Stimulated activated naive CD8-positive, alpha-beta T cell treated with anti-CD3 and anti-CD28 coated beads, Interleukin-15, Interleukin-2, amounts not matched to agents 100 ng/mL and 50 ng/mL, for 24 hours (primary cell): ENCODE results near the gene KIF3A.

Experiments used
- H3K27ac Mint-ChIP-seq: one replicate; pipeline ENCODE4 v1.8.0; 2021; ENCODE audit warnings: mild to moderate bottlenecking, mixed read lengths
- H3K27me3 Mint-ChIP-seq: one replicate; pipeline ENCODE4 v1.8.0; 2021; ENCODE audit warnings: mixed read lengths
- H3K36me3 Mint-ChIP-seq: one replicate; pipeline ENCODE4 v1.8.0; 2021; ENCODE audit warnings: low read depth, mixed read lengths
- H3K4me1 Mint-ChIP-seq: one replicate; pipeline ENCODE4 v1.8.0; 2021; ENCODE audit warnings: low read depth, mixed read lengths
- H3K4me3 Mint-ChIP-seq: one replicate; pipeline ENCODE4 v1.8.0; 2021; ENCODE audit warnings: mild to moderate bottlenecking, mixed read lengths
- H3K9me3 Mint-ChIP-seq: one replicate; pipeline ENCODE4 v1.8.0; 2021; ENCODE audit warnings: mixed read lengths

Gene KIF3A

GRCh38 chr5:132673939-132674630 lies 63.3 kb downstream of the KIF3A start, which contains the start of gene IL4:
TSS of gene IL4 (plus strand) at chr5:132673989. CDS start at chr5:132674051, 62 bp downstream.
- Mint-ChIP-seq H3K36me3 (no peaks in the 10 kb centered on the region), H3K4me1 (peaks cover 23% of the 10 kb centered on the region), H3K9me3 (no peaks in the 10 kb centered on the region), H3K27me3 (no peaks in the 10 kb centered on the region), H3K4me3 (peak within 1 kb of the TSS; percentile 5), H3K27ac (peak within 1 kb of the TSS; percentile 46)

- H3K27ac Mint-ChIP-seq: no peak overlapping the region
Measured at GRCh38 chr5:132673488-132673887, 63.9 kb downstream of the KIF3A start.

GRCh38 chr5:132671000-132671399 lies 66.3 kb downstream of the KIF3A start:
- H3K36me3 Mint-ChIP-seq: no peaks in the 10 kb centered on the region
- no peaks in the 10 kb centered on the region for H3K9me3 Mint-ChIP-seq
- no peak overlapping the region for H3K4me3 Mint-ChIP-seq
- no peaks in the 10 kb centered on the region for H3K27me3 Mint-ChIP-seq
- peaks cover 23% of the 10 kb centered on the region for H3K4me1 Mint-ChIP-seq
- H3K27ac Mint-ChIP-seq: no peak overlapping the region

More at GRCh38 chr5:132673488-132673887, 63.9 kb downstream of the KIF3A start:
- Mint-ChIP-seq H3K4me3 (no peak overlapping the region), H3K9me3 (no peaks in the 10 kb centered on the region), H3K27me3 (no peaks in the 10 kb centered on the region), H3K36me3 (no peaks in the 10 kb centered on the region), H3K4me1 (peaks cover 23% of the 10 kb centered on the region)

GRCh38 chr5:132669966-132670882 lies 67.1 kb downstream of the KIF3A start:
- no peaks in the 10 kb centered on the region for H3K9me3 Mint-ChIP-seq
- H3K27me3 Mint-ChIP-seq: no peaks in the 10 kb centered on the region
- H3K27ac Mint-ChIP-seq: no peak overlapping the region
- H3K36me3 Mint-ChIP-seq: no peaks in the 10 kb centered on the region
- no peak overlapping the region for H3K4me3 Mint-ChIP-seq
- H3K4me1 Mint-ChIP-seq: peaks cover 18% of the 10 kb centered on the region

GRCh38 chr5:132669455-132669820 lies 67.9 kb downstream of the KIF3A start:
- peaks cover 15% of the 10 kb centered on the region for H3K4me1 Mint-ChIP-seq
- H3K4me3 Mint-ChIP-seq: no peak overlapping the region
- H3K9me3 Mint-ChIP-seq: no peaks in the 10 kb centered on the region
- no peaks in the 10 kb centered on the region for H3K36me3 Mint-ChIP-seq
- no peaks in the 10 kb centered on the region for H3K27me3 Mint-ChIP-seq
- no peak overlapping the region for H3K27ac Mint-ChIP-seq

GRCh38 chr5:132668706-132669454 lies 68.5 kb downstream of the KIF3A start:
- Mint-ChIP-seq H3K36me3 (no peaks in the 10 kb centered on the region), H3K27me3 (no peaks in the 10 kb centered on the region), H3K9me3 (no peaks in the 10 kb centered on the region), H3K27ac (no peak overlapping the region), H3K4me1 (peaks cover 15% of the 10 kb centered on the region), H3K4me3 (no peak overlapping the region)

GRCh38 chr5:132667761-132668705 lies 69.3 kb downstream of the KIF3A start:
- Mint-ChIP-seq H3K9me3 (no peaks in the 10 kb centered on the region), H3K27me3 (no peaks in the 10 kb centered on the region), H3K4me1 (peaks cover 16% of the 10 kb centered on the region), H3K4me3 (no peak overlapping the region), H3K27ac (no peak overlapping the region), H3K36me3 (no peaks in the 10 kb centered on the region)

GRCh38 chr5:132667309-132667708 lies 70.0 kb downstream of the KIF3A start:
- H3K36me3 Mint-ChIP-seq: no peaks in the 10 kb centered on the region
- peaks cover 24% of the 10 kb centered on the region for H3K4me1 Mint-ChIP-seq
- H3K9me3 Mint-ChIP-seq: no peaks in the 10 kb centered on the region
- no peak overlapping the region for H3K27ac Mint-ChIP-seq
- no peaks in the 10 kb centered on the region for H3K27me3 Mint-ChIP-seq
- no peak overlapping the region for H3K4me3 Mint-ChIP-seq

GRCh38 chr5:132666310-132667123 lies 70.8 kb downstream of the KIF3A start:
- Mint-ChIP-seq H3K27me3 (no peaks in the 10 kb centered on the region), H3K36me3 (no peaks in the 10 kb centered on the region), H3K4me1 (peaks cover 32% of the 10 kb centered on the region), H3K27ac (no peak overlapping the region), H3K4me3 (no peak overlapping the region), H3K9me3 (no peaks in the 10 kb centered on the region)

- no peaks in the 10 kb centered on the region for H3K36me3 Mint-ChIP-seq
- H3K9me3 Mint-ChIP-seq: no peaks in the 10 kb centered on the region
- no peak overlapping the region for H3K27ac Mint-ChIP-seq
- no peak overlapping the region for H3K4me3 Mint-ChIP-seq
- peaks cover 40% of the 10 kb centered on the region for H3K4me1 Mint-ChIP-seq
- H3K27me3 Mint-ChIP-seq: no peaks in the 10 kb centered on the region
Measured at GRCh38 chr5:132665574-132666080, 71.7 kb downstream of the KIF3A start.

GRCh38 chr5:132664696-132665209 lies 72.6 kb downstream of the KIF3A start:
- Mint-ChIP-seq H3K27ac (peak overlapping the region; percentile 14), H3K36me3 (no peaks in the 10 kb centered on the region), H3K27me3 (no peaks in the 10 kb centered on the region), H3K4me3 (no peak overlapping the region), H3K4me1 (peaks cover 49% of the 10 kb centered on the region), H3K9me3 (no peaks in the 10 kb centered on the region)

GRCh38 chr5:132663771-132664695 lies 73.3 kb downstream of the KIF3A start:
- no peaks in the 10 kb centered on the region for H3K36me3 Mint-ChIP-seq
- H3K27me3 Mint-ChIP-seq: no peaks in the 10 kb centered on the region
- H3K4me1 Mint-ChIP-seq: peaks cover 49% of the 10 kb centered on the region
- no peaks in the 10 kb centered on the region for H3K9me3 Mint-ChIP-seq
- H3K27ac Mint-ChIP-seq: peak overlapping the region; percentile 89
- no peak overlapping the region for H3K4me3 Mint-ChIP-seq
